Type B pancreatic cell (in vitro differentiated cells): ENCODE data around the gene APOB. TPM values are rescaled to one million over a fixed set of nuclear protein-coding genes. Genes with fewer than 3 reads are reported as not detected.
A peak's percentile ranks its signal among the peaks of the same experiment; 100 is the strongest.

Source experiments
- DNase-seq: peaks from one replicate; pipeline ENCODE4 v3.0.0; 2021; ENCODE audit warnings: mixed read lengths; ENCODE audit not compliant: unreplicated experiment; ENCODE audit errors: extremely low spot score
- H3K27ac Mint-ChIP-seq: 2 replicates; pipeline ENCODE4 v1.8.0; 2021; ENCODE audit warnings: mild to moderate bottlenecking, mixed read lengths
- H3K27me3 Mint-ChIP-seq: 2 replicates; pipeline ENCODE4 v1.8.0; 2021; ENCODE audit warnings: mixed read lengths
- H3K36me3 Mint-ChIP-seq: 2 replicates; pipeline ENCODE4 v1.8.0; 2021; ENCODE audit warnings: mixed read lengths
- H3K4me1 Mint-ChIP-seq: one replicate; pipeline ENCODE4 v1.8.0; 2021; ENCODE audit warnings: mixed read lengths; ENCODE audit not compliant: unreplicated experiment
- H3K4me3 Mint-ChIP-seq: 2 replicates; pipeline ENCODE4 v1.8.0; 2021; ENCODE audit warnings: mild to moderate bottlenecking, mixed read lengths
- H3K9me3 Mint-ChIP-seq: 2 replicates; pipeline ENCODE4 v1.8.0; 2021; ENCODE audit warnings: mixed read lengths
- total RNA-seq: library from RNA; stranded (reverse); gene quantifications from 2 replicates; pipeline ENCODE4 v1.2.1, GENCODE V29; 2021; ENCODE audit warnings: low replicate concordance
- TF ChIP-seq, protein P1 (sequence below): fragments of 200-600 bp; sonication (generic); conservative IDR thresholded peaks from 2 replicates; pipeline ENCODE4 v1.5.0; 2021; ENCODE audit warnings: antibody characterized with exemption, mild to moderate bottlenecking

Gene APOB
- total RNA-seq, 1 donor from 2014 or later: 19.6 TPM

DNA sequence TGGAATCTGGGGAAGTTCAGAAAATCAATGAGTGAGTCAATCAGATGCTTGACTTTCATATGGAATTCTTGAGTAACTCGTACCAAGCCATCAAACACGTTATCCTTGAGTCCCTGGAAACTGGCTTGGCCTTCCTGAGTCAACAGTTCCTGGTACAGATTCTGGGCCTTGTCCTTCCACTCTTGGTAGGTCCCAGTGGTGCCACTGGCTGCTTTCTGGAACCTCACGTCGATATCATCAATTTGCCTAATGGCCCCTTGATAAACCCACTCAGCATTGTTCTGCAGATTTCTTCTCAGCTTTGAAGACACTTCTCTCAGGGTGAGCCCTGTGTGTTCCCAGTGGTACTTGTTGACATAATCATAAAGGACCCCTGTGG, 41.1 kb downstream of the APOB start:
- H3K36me3 Mint-ChIP-seq: no peaks in the 10 kb centered on the region
- H3K27ac Mint-ChIP-seq: no peak overlapping the region
- no peaks in the 10 kb centered on the region for H3K9me3 Mint-ChIP-seq
- TF ChIP-seq, protein P1, sequence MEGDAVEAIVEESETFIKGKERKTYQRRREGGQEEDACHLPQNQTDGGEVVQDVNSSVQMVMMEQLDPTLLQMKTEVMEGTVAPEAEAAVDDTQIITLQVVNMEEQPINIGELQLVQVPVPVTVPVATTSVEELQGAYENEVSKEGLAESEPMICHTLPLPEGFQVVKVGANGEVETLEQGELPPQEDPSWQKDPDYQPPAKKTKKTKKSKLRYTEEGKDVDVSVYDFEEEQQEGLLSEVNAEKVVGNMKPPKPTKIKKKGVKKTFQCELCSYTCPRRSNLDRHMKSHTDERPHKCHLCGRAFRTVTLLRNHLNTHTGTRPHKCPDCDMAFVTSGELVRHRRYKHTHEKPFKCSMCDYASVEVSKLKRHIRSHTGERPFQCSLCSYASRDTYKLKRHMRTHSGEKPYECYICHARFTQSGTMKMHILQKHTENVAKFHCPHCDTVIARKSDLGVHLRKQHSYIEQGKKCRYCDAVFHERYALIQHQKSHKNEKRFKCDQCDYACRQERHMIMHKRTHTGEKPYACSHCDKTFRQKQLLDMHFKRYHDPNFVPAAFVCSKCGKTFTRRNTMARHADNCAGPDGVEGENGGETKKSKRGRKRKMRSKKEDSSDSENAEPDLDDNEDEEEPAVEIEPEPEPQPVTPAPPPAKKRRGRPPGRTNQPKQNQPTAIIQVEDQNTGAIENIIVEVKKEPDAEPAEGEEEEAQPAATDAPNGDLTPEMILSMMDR: no peak
- H3K4me3 Mint-ChIP-seq: no peak overlapping the region
- H3K4me1 Mint-ChIP-seq: no peaks in the 10 kb centered on the region
- H3K27me3 Mint-ChIP-seq: peaks cover 9% of the 10 kb centered on the region
- DNase-seq: no peak

DNA sequence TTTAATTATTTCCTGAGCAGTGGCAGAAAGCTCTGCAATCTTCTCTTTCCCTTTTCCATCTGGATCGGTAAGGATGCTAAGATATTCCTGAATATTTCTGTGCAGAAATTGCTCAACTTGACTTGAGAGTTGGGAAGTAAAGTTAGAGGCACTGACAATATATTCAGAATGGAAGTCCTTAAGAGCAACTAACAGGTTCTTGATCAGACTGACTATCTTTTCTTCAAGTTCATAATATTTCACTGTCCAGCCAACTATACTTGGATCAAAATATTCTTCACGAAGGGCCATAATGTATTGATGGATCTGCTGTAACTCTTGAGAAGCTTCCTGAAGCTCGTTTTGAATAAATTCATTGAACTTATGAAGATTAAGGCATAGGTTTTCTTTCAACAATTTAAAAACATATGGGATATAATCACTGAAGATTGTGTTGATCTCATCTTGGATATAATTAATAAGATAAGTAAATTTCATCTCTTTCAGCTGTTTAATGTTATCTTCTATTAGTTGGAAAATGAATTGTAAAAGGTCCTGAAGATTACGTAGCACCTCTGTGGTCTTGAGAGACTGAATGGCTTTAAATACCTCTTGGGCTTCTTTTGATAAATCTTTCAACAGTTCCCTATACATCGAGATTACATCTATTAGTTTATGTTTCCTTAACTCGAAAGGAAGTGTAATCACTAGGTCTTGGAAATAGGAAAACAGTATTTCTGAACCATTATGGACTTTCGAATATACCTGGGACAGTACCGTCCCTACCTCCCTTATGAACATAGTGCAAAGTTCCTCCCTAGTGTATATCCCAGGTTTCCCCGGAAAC, 41.7 kb downstream of the APOB start:
- H3K4me1 Mint-ChIP-seq: no peaks in the 10 kb centered on the region
- no peak overlapping the region for H3K4me3 Mint-ChIP-seq
- DNase-seq: no peak
- no peaks in the 10 kb centered on the region for H3K9me3 Mint-ChIP-seq
- TF ChIP-seq, protein P1: no peak
- no peak overlapping the region for H3K27ac Mint-ChIP-seq
- no peaks in the 10 kb centered on the region for H3K36me3 Mint-ChIP-seq
- peaks cover 9% of the 10 kb centered on the region for H3K27me3 Mint-ChIP-seq

DNA sequence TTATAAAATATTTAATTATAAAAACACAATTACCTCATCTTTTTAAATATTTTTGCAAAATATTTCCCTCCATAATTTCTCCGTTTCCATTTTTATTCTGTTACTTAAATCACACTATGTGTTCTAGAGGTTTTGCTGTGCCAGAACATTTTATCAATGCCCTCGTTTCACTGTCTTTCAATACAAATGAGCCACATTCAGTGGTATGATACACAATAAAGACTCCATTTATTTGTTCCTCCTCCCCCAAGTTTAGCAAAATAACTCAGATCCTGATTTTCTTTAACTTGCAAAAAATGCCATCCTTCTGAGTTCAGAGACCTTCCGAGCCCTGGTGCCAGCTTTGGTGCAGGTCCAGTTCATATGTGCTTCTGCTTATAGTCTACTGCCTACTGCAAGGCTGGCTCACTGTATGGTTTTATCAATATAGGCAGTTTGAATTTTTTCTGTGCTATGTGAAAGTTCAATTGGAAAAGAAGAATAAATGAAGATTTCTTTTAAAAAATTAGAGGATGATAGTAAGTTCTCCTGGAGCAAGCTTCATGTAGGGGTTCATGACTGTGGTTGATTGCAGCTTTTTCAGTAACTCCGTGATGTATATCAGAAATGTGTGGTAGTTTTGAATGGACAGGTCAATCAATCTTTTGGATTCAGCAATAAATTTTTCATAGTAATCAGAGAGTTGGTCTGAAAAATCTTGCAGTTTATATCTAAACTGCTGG, 42.5 kb downstream of the APOB start:
- no peaks in the 10 kb centered on the region for H3K9me3 Mint-ChIP-seq
- H3K4me3 Mint-ChIP-seq: peak overlapping the region; percentile 15
- DNase-seq: no peak
- no peaks in the 10 kb centered on the region for H3K4me1 Mint-ChIP-seq
- no peaks in the 10 kb centered on the region for H3K36me3 Mint-ChIP-seq
- H3K27ac Mint-ChIP-seq: no peak overlapping the region
- peaks cover 4% of the 10 kb centered on the region for H3K27me3 Mint-ChIP-seq
- TF ChIP-seq, protein P1: no peak

DNA sequence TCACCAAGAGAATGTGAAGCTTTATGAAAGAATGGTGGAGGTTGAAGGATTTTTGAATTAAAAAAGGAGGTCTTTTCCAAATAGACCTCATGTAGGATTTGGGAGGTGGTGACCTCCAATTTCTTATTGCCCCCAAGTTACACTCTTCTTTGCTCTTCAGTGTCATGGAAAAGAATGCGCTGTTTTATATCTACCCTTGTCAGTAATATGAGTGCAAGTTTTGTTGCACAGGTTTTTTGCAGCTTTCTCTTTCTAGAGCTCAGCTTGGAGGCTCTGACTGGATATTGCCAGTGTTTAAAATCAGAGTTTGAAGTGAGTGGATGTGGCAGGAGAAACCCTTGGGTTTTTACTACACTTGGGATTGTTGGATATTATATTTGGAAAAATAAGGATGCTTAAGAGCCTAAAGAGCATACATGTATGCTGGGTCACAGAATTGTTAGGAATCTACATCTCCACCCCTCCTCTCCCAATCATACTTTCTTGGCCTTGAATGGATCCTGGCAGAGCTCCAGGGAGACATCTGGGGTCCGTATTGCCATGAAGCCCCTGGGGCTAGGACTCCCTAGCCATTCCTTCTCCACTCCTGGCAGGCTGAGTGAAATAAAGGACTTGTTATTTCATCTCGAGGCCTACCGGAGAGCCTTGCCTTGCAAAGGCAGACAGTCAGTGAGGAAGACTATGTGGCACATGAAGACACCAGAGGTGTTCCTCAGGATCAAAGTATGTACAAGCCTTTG, 43.8 kb downstream of the APOB start:
- H3K9me3 Mint-ChIP-seq: no peaks in the 10 kb centered on the region
- no peak overlapping the region for H3K27ac Mint-ChIP-seq
- H3K36me3 Mint-ChIP-seq: no peaks in the 10 kb centered on the region
- peaks cover 4% of the 10 kb centered on the region for H3K27me3 Mint-ChIP-seq
- TF ChIP-seq, protein P1: no peak
- no peaks in the 10 kb centered on the region for H3K4me1 Mint-ChIP-seq
- no peak overlapping the region for H3K4me3 Mint-ChIP-seq
- no peak for DNase-seq

DNA sequence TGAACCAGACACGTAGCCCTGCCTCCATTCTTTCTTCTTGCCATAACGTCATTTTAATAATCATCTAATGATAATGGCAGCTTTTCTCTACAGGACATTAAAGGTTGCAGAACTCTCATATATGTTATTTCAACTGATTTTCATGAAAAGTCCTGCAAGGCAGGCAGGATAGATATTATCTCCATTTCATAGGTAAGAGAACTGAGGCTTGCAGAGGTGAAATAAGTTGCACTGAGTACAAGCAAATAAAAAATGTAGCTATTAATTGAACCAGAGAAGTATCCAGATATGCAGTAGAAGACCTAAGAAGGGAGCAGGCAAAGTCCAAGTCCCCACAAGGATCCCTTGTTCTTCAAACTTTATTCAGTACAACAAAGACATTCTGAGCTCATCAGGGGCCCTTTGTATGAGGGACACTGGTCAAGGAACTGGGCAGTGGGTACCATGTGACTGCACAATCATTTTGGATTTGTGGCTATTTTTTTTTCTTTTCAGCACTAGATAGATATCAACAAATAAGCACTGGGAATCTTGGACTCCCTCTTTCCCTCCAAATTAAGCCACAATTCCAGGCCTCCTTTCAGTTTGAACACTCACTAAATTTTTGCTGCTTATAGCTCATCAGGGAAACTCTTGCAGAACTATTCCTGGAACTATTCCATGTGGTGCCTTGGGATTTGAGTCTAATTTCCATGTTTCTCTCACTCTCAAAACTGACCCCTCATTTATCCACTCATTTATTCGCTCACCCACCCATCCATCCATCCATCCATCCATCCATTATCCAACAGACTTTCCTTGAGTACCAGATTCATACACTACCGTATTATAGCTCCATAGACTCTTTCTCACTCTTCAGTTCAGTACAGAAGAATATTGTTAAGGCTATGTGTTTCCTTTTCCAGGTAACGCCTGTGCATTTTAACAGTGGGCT, 44.6 kb downstream of the APOB start:
- DNase-seq: no peak
- Mint-ChIP-seq H3K4me1 (no peaks in the 10 kb centered on the region), H3K9me3 (no peaks in the 10 kb centered on the region), H3K4me3 (no peak overlapping the region), H3K27me3 (peaks cover 4% of the 10 kb centered on the region), H3K27ac (no peak overlapping the region), H3K36me3 (no peaks in the 10 kb centered on the region)
- TF ChIP-seq, protein P1: no peak
